Measurements from ENCODE around the gene SLFN11. TPM values are rescaled to one million over a fixed set of nuclear protein-coding genes. Genes with fewer than 3 reads are reported as not detected.
A peak's percentile ranks its signal among the peaks of the same experiment; 100 is the strongest.

The SLFN11 gene
- total RNA-seq, 1 donor from 2014 or later, result 23.8 TPM

DNA sequence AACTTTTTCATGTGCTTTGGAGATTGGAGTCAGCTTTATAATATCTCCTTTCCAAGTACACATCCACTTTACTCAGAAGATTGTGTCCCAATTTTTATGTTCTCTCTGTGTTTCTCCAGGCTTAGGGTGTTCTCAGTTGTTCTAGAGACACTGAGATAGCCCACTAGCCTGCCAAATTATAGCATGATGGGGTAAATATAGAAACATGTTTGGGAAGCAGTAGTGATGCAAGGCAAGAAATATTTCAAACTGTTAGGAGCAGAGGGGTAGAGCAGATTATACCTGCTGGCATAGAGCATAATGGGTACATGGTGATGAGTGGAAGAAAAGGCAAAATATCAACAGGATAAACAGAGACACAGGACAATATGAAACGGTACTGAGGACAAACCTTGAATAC, 12.4 kb downstream of the SLFN11 start:
- Mint-ChIP-seq H3K4me3 (ENCODE audit: unreplicated experiment) (no peak overlapping the region), H3K4me1 (ENCODE audit: unreplicated experiment) (no peaks in the 10 kb centered on the region), H3K27me3 (ENCODE audit: unreplicated experiment) (peaks cover 13% of the 10 kb centered on the region), H3K9me3 (ENCODE audit: unreplicated experiment) (no peaks in the 10 kb centered on the region), H3K27ac (ENCODE audit: unreplicated experiment) (no peak overlapping the region), H3K36me3 (ENCODE audit: unreplicated experiment) (peaks cover 23% of the 10 kb centered on the region)
- no peak for TF ChIP-seq CTCF (IDR thresholded peaks at IDR 0.05)
- no peak for DNase-seq (ENCODE audit: extremely low spot score, unreplicated experiment)

DNA sequence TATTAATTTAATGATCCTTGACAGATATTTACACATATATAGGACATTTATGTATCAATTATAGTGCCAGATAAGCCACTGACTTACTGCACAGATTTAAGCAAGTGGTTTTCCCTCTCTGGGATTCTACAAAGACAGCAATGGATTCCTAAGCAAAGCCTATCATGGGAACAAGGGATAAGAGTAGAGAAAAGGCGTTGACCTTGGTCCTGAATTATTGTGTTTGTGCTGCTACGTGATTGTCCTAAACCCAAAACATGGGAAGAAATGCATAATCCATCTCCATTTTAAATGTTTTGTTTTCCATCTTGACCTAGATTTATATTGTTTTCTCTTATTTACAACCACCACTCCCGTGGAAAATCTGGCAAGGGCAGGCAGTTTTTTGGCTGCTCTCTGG, 14.0 kb downstream of the SLFN11 start:
- no peak for DNase-seq (ENCODE audit: extremely low spot score, unreplicated experiment)
- H3K9me3 Mint-ChIP-seq (ENCODE audit: unreplicated experiment), result no peaks in the 10 kb centered on the region
- peaks cover 25% of the 10 kb centered on the region for H3K36me3 Mint-ChIP-seq (ENCODE audit: unreplicated experiment)
- peaks cover 8% of the 10 kb centered on the region for H3K27me3 Mint-ChIP-seq (ENCODE audit: unreplicated experiment)
- no peak overlapping the region for H3K27ac Mint-ChIP-seq (ENCODE audit: unreplicated experiment)
- H3K4me3 Mint-ChIP-seq (ENCODE audit: unreplicated experiment), result no peak overlapping the region
- no peak for TF ChIP-seq CTCF (IDR thresholded peaks at IDR 0.05)
- H3K4me1 Mint-ChIP-seq (ENCODE audit: unreplicated experiment), result no peaks in the 10 kb centered on the region

- DNase-seq (ENCODE audit: extremely low spot score, unreplicated experiment), result no peak
- no peaks in the 10 kb centered on the region for H3K4me1 Mint-ChIP-seq (ENCODE audit: unreplicated experiment)
- peaks cover 8% of the 10 kb centered on the region for H3K27me3 Mint-ChIP-seq (ENCODE audit: unreplicated experiment)
- peaks cover 15% of the 10 kb centered on the region for H3K36me3 Mint-ChIP-seq (ENCODE audit: unreplicated experiment)
- no peaks in the 10 kb centered on the region for H3K9me3 Mint-ChIP-seq (ENCODE audit: unreplicated experiment)
- H3K27ac Mint-ChIP-seq (ENCODE audit: unreplicated experiment), result no peak overlapping the region
- no peak for TF ChIP-seq CTCF (IDR thresholded peaks at IDR 0.05)
- H3K4me3 Mint-ChIP-seq (ENCODE audit: unreplicated experiment), result no peak overlapping the region
These were observed 21.1 kb downstream of the SLFN11 start for GRCh38 chr17:35352284-35352683.

GRCh38 chr17:35350493-35350892, 22.9 kb downstream of the SLFN11 start:
- Mint-ChIP-seq H3K4me3 (ENCODE audit: unreplicated experiment) (no peak overlapping the region), H3K4me1 (ENCODE audit: unreplicated experiment) (peaks cover 12% of the 10 kb centered on the region), H3K36me3 (ENCODE audit: unreplicated experiment) (peaks cover 13% of the 10 kb centered on the region), H3K9me3 (ENCODE audit: unreplicated experiment) (no peaks in the 10 kb centered on the region), H3K27ac (ENCODE audit: unreplicated experiment) (no peak overlapping the region), H3K27me3 (ENCODE audit: unreplicated experiment) (peaks cover 16% of the 10 kb centered on the region)
- TF ChIP-seq CTCF (IDR thresholded peaks at IDR 0.05), result no peak
- DNase-seq (ENCODE audit: extremely low spot score, unreplicated experiment), result no peak

GRCh38 chr17:35345926-35346771, 27.3 kb downstream of the SLFN11 start:
- Mint-ChIP-seq H3K27ac (ENCODE audit: unreplicated experiment) (peak overlapping the region; percentile 14), H3K36me3 (ENCODE audit: unreplicated experiment) (peaks cover 2% of the 10 kb centered on the region), H3K27me3 (ENCODE audit: unreplicated experiment) (peaks cover 52% of the 10 kb centered on the region), H3K4me1 (ENCODE audit: unreplicated experiment) (peaks cover 13% of the 10 kb centered on the region), H3K4me3 (ENCODE audit: unreplicated experiment) (peak overlapping the region; percentile 71), H3K9me3 (ENCODE audit: unreplicated experiment) (peaks cover 9% of the 10 kb centered on the region)
- TF ChIP-seq CTCF (IDR thresholded peaks at IDR 0.05), result no peak
- DNase-seq (ENCODE audit: extremely low spot score, unreplicated experiment), result no peak
